HG03457 (cell line): ENCODE data around the gene MEGF6.

Source experiments
- ATAC-seq: cut with Tn5 transposase; IDR thresholded peaks from one replicate; pipeline ENCODE4 v1.9.1; 2021; ENCODE audit warnings: moderate number of reproducible peaks; ENCODE audit not compliant: unreplicated experiment

The MEGF6 gene

DNA sequence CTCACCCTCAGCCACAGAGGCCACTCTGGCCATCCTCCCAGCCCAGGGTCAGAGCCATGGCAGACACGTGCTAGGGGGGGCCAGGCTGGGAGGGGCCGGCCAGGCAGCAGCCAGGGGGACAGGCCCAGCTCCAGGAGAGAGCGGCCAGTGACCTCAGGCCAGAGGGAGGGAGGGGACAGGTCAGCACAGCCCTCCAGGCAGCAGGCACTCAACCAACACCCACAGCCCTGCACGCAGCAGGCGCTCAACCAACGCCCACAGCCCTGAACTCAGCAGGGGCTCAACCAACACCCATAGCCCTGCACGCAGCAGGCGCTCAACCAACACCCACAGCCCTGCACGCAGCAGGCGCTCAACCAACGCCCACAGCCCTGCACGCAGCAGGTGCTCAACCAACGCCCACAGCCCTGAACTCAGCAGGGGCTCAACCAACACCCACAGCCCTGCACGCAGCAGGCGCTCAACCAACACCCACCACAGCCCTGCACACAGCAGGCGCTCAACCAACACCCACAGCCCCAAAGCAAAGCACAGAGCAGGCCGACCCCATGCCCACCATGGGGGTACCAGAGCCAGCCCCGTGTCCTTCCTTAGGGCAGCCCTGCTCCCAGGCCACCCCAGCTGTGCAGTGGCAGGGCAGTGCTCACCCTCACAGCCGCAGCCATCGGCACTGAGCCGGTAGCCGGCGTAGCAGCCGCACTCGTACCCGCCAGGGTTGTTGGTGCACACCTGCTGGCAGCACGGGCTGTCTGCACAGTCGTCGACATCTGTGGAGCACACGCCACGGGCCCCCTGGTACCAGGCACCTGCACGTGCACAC lies 101.0 kb downstream of the MEGF6 start:
- ATAC-seq, result no peak

DNA sequence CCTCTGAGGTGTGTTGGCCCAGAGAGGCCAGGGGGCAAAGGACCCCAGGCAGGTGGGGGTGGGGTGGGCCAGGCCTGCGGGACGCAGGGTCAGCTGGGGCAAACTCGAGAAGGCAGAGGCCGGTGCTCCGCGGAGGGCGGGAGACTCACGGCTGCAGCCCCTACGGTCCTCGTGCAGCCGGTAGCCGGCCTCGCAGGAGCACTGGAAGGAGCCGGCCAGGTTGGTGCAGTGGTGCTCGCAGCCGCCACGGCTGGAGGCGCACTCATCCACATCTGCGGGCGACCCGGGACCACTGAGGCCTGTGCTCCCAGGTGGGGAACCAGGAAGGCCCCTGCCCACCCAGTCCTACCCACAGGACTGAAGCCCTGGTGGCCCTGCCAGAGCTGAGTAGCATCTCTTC lies 101.6 kb downstream of the MEGF6 start:
- no peak for ATAC-seq

DNA sequence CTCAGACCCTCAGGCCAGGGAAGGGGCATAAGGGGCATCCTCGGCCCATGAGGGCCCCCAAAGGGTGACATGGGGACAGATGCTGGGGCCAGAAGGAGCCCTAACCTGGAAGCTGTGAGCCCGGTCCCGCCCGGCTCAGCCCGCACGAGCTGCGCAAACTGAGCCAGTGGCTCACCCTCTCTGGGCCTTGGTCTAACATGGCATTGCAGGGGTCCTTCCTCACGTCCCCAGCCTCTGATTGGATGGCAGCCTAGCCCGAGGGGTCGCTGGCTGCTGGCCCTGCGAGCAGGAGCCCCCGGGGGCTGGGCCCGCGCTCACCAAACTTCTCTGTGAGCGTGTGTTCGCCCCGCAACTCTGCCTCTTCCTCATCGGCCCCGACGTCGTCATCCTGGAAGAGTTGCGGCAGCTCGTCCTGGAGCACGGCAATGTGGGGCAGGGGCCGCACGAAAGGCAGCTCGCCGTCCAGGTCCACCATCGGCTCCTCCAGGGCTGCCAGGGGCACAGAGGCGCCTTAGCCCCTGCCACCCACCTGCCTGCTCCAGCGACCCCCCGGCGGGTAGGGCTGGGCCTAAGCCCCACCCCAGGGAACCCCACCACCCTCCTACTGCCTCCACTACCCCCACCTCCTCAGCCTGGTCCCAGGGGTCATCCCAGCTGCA lies 102.4 kb downstream of the MEGF6 start:
- ATAC-seq, result no peak

DNA sequence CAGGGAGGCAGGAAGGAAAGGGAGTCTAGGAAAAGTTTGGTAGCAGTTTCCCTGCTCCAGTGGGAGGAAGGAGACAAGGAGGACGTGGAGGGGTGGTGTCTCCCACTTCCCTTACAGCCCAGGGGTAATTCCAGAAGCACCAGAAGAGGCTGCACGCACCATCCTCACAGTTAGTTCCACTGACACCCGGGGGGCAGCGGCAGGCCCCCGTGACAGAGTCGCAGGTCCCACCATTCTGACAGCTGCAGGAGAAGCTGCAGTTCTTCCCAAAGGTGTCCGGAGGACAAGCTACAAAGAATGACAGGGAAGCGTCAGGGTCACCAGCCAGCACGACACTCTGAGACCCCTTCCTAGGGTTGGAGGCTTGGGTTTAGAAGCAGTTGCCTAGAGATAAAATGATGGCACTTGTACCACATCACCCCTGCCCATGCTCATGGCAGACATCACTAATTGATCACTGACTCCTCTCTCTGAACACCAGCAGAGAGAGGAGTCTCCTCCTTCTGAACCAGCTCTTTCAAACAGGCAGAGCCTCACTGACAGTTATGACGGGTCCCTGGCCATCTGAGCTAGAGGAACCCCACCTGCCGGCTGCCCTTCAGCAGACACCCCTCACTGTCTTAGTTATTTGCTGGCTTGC lies 103.6 kb downstream of the MEGF6 start:
- no peak for ATAC-seq

DNA sequence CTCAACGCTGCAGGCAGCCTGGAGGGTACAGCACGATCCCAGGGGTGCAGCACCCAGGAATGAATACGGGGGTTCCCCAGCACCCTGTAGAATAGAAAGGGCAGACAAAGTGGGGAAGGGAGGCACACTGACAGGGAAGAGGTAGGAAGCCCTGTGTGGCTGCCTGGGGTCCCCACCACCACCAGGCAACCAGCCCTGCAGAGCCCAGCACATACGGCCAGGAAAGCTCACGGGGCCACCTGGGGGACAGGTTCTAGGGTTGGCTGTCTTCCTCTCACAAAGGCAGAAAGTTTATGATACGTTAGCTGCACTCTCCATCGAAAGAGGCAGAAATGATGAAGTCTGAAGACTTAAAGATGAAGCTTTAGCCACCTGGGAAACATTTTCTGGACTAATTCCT lies 104.4 kb downstream of the MEGF6 start:
- no peak for ATAC-seq

DNA sequence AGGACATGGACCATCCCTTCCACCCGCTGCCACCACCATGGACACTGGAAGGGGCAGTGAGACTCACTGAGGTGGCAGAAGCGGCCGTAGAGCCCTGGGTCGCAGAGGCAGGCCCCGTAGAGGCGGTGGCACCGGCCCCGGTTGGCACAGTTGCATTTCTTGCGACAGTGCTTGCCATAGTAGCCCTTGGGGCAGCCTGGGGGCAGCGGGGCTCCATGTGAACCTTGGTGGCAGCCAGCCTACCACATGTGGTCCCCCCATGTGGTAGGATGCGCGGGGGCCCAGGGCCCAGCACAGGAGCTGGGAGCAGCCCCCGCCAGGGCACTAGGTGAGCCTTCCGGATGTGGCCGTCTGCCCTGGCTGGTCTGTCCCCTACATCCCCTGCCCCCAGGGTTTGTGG lies 105.3 kb downstream of the MEGF6 start:
- no peak for ATAC-seq

DNA sequence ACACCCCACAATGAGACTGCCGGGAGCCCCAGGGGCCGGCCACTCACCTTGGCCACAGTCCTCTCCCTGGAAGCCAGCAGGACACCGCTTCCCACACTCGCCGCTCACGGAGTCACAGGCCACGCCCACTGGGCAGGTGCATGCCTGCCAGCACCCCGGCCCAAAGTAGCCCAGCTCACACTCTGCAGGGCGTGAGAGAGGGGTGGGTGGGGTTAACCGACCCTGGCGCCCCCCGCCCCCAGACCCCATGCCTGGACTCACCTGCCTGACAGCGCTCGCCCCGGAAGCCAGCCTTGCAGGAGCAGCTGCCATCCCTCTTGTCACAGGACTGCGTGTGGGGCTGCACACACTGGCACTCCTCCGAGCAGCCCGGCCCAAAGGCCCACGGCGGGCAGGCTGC lies 106.1 kb downstream of the MEGF6 start:
- ATAC-seq, result no peak

DNA sequence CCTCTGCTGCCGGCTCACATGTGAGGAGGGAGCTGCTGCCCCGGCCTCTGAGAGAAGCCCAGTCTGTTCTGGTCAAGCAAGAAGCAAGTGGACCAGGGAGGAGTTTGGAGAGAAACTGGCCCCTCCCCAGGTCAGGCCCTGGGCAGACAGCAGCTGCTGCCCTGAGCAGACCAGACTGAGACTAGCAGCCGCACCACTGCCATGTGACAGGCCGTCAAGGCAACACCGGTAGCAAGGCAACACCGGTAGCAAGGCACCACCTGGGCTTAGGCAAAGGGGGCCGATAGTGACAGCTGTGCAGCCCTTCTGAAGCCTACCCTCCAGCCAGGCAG lies 106.5 kb downstream of the MEGF6 start:
- ATAC-seq, result no peak

DNA sequence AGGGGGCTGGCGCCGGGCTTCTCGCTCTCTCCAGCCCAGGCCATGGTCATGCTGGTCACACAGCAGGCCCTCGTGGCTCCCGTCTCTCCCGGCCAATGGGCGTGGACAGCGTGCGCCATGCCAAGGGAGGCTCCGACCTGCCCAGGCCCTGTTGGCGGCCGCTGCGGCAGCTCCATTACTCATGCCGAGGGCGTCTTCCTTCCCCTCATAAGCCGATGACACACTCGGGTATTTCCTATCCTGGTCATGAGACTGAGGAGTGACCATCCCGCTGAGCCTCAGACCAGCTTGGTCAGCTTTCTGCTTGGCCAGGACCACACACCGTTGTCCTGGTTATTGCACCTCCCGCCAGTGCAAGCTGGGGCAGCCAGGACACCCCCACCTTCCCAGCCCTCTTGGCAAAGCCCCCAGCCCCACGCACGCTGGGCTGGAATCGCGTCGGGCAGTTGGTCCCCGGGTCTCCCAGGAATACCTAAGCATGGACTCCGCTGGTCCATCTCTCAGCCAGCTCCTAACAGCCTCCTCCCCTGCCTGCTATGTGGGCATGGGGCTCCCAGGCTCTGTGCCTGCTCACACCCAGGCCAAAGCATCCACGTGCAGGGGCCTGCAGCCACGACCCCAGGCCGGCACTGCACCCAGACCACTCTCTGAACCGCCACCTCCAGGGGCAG lies 107.0 kb downstream of the MEGF6 start:
- ATAC-seq, result no peak

DNA sequence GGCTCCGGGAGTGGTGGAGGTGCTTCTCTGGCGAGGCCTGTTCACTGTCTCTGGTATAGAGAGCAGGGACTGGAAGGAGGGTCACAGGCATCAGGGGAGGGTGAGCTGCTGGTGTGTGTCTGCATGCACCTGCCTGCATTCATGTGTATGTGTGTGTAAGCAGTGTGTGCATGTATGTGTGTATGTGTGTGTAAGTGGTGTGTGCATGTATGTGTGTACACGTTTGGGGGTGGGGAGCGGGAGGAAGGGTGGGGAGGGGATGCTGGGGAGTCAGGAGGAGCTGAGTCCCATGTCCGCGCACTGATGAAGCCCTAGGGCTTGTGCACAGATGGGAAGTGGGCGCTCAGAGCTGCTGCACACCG lies 107.8 kb downstream of the MEGF6 start:
- ATAC-seq, result no peak

DNA sequence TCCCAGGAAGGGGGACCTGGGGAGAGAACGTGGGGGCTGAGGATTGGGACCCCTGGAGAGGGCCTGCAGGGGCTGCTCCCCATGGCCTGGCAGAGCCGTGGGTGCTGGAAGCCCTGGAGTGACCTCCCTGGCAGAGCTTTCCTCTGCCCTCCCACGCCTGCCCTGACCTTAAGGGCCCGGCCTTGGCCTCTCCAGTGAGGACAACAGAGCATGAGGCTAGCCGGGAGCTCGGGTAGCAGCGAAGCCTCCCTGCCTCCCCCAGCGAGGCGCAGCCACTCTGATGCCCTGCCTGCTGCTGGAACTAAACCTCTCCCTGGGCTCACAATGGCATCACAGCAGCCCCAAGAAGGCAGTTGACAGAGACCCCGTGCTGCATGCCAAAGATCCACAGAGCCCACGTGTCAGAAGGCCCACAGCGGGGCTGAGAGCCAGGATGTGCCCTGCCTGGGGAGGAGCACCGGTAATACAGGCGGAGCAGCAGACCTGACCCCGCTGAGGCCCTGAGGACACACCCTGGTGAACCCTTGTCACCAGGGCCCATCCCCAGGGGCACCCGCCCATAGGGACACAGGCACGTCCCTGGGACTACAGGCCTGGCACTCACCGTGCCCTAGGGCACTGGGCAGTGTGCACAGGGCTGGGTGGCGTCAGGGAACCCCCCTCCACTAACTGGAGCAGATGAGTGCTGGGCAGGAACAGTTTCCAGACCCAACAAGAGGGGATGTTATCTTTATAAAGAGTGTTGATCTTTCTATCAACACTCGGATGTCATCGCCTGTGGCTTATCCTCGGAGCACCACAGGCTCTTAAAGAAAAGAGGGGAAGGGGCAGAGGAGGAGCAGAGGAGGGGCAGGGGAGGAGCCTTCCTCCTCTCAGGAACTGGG lies 108.4 kb downstream of the MEGF6 start:
- no peak for ATAC-seq

DNA sequence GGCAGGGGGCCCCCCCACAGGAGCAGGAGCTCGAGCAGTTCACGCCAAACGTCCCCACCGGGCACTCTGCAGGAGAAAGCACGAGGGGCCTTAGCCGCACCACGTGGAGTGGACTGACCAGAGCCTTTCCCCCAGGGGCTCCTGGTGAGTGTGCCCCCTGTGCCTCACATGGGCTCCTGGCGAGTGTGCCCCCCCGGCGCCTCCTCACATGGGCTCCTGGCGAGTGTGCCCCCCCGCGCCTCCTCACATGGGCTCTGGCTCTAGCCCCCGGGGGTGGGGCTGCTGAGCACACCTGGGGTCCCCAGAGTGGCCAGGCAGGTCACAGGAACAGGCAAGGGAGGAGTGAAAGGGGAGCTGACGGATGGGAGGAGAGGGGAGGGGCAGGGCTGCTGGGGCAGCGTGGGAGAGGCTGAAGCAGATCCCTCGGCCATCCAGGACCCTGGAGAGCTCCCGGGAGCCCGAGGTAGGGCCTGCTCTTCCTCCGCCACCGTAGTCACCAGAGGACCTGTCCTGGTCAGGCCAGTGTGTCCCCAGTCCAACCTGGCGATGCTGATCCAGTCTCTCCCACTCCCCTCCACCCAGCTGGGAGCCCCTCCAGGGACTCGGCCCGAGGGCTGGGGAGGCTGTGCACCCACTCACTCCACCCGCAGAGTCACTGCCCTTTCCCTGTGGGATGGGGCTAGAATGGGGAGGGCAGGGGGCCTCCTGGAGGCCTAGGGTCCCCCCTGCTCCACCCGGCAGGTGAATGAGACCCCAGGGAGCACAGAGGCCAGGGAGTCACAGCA lies 109.3 kb downstream of the MEGF6 start:
- no peak for ATAC-seq

DNA sequence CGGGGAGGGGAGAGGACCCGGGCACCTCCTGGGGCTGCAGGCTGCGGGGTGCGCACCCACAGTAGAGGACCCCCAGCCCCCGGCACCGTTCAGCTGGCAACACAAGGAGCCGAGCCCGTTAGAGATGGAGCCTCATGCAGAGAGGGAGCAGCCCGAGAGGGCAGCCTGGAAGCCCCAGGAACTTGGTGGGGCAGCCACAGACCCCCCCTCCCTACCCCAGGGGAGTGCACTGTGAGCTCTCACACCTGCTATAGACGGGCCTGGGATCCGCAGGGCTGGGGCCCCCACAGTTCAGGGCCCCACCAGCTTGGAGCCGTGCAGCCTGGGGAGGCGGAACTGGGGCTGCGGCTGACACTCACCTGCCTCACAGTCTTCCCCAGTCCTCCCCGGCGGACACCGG lies 109.9 kb downstream of the MEGF6 start:
- ATAC-seq, result no peak

DNA sequence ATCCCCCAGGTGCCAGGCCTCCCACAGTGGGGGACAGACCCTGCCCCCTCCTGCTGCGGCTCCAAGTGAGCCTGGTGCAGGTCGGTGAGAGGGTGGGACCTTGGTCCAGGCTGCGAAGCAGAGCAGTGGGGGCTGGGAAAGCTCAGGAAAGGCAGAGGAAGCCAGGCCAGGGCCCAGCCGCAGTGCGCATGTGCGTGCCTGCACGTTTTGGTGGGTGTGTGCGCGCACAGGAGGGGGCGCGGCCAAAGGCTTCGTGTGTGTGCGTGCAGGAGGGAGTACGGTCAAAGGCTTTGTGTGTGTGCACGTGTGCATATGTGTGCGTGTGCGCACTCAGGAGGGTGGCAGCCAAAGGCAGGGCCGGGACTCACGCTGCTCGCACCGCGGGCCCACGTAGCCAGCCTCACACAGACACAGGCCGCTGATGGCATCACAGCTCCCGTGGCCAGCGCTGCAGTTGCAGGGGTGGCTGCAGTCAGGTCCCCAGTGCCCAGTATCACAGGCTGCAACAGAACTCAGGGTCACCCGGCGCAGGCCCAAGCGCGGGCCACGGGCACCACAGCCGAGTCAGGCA lies 111.0 kb downstream of the MEGF6 start:
- ATAC-seq, result no peak

DNA sequence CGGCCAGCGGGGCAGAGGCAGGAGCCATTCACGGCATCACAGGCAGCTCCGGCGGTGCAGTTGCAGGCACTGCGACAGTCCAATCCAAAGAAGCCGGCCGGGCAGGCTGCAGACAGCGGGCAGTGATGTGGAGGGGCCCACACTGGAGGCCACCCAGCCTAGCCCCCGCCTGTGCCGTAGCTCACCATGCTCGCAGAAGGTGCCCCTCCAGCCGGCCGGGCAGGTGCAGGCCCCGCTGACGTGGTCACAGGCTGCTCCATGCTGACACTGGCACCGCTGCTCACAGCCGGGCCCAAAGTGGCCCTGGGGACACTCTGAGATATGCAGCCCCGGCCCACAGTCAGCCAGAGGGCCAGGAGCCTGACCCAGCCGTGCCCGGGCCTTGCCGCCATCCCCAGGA lies 111.7 kb downstream of the MEGF6 start:
- ATAC-seq, result no peak

DNA sequence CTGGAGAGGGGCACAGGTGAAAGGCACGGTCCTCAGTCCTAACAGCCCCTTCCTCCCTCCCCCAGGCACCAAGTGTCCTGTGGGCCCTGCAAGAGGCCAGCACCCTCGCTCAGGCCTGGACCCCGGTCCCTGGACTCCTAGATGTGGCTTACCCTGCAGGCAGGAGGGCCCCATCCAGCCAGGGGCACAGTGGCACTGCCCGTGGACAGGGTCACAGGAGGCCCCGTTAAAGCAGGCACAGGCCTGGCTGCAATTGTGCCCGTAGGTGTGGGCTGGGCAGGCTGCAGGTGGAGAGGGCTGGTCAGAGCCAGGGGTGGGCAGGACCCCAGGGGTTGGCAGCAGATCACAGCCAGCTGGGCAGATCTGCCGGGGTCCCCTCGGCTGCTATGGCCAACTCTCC lies 112.3 kb downstream of the MEGF6 start:
- ATAC-seq, result no peak

DNA sequence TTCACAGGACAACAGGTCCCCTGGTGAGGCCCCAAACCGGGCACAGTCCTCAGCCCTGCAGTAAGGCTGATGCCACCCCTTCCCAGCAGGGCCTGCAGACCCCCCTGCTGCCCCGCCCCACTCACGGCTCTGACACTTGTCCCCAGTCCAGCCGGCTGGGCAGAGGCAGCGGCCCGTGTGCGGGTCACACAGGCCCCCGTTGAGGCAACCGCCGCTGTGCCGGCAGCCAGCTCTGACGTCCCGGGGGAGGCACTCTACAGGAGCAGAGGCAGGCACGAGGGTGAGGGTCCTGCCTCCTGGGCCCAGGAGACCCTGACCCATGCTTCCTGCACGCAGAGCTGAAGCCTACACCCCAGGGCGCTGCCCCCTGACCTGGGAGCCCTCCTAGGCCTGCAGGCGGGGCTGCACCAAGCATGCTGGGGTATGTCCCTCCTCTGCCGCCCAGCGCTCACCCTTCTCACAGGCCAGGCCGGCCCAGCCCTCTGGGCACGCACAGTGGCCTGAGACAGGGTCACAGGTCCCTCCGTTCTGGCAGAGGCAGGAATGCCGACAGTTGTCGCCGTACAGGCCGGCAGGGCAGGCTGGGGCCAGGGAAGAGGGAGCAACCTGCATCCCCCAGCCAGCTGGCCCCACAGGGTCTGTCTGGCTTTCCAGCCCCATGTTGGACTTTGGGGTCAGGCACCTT lies 112.9 kb downstream of the MEGF6 start:
- ATAC-seq, result no peak

DNA sequence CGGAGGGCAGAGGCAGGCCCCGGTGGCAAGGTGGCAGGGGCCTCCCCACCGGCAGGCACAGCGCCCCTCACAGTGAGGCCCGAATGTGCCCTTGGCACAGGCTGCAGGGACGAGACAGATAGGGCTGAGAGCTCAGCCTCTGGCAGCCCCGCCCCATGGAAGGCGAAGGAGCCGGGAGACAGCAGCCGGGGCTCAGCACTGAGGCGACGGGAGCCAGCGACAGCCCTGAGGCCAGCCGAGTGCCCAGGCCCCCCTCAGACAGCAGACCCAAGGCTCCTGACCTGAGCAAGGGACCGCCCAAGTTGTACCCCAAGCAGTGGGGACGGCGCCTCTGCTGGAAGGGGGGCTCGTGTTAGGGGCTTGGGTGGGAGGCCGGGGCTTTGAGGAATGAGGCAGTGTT lies 113.8 kb downstream of the MEGF6 start:
- no peak for ATAC-seq

DNA sequence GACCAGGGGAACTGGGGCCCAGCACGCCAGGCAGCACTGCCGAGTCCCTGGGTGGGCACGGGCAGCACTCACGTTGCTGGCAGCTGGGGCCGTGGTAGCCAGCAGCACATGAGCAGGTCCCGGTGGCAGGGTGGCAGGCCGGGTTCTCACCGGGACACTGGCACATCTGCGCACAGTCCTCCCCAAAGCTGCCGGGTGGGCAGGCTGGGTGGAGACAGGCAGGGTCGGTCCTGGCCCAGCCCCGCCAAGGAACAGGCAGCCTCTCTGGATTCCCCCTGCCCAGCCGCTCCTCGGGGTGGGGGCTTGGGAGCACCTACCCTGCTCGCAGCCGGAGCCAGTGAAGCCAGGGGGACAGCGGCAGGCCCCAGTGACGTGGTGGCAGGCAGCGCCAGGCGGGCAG lies 114.4 kb downstream of the MEGF6 start:
- ATAC-seq, result no peak
